Kidney tubule cell (primary cell): ENCODE results near the gene COL13A1.

Source experiments
- DNase-seq: peaks from one replicate; pipeline ENCODE4 v3.0.0-alpha.2; 2018; ENCODE audit warnings: low spot score

Gene COL13A1

DNA sequence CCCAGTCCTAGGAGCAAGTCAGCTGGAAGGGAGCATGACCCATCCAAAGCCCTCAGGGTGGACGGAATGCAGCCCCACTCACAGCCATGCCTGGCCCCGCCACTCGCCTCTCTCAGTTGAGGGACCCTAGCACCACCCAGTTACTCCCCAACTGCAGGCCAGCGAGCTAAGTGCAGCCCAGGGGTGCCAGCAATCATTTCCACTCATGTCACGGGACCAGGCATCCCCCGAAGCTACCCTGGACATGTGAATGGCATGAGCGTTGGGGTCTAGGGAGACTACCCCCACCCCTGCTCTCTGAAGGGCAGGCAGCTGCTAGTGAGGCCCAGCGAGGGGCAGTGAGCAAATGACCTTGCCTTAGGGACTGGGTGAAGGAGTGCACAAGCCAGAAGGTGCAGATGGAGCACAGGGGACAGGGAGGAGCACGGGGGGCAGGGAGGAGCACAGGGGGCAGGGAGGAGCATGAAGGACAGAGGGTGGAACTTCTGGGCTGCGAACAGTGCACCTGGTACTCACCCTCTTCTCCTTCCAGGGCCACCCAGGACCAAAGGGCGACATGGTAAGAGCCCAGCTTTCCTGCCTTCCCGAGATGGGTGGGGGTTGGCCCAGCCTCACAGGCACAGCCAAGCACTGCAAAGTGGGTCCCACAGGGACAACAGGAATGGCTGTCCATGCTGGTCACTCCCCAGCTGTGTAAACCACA is 87.3 kb downstream of the COL13A1 start:
- DNase-seq: no peak

DNA sequence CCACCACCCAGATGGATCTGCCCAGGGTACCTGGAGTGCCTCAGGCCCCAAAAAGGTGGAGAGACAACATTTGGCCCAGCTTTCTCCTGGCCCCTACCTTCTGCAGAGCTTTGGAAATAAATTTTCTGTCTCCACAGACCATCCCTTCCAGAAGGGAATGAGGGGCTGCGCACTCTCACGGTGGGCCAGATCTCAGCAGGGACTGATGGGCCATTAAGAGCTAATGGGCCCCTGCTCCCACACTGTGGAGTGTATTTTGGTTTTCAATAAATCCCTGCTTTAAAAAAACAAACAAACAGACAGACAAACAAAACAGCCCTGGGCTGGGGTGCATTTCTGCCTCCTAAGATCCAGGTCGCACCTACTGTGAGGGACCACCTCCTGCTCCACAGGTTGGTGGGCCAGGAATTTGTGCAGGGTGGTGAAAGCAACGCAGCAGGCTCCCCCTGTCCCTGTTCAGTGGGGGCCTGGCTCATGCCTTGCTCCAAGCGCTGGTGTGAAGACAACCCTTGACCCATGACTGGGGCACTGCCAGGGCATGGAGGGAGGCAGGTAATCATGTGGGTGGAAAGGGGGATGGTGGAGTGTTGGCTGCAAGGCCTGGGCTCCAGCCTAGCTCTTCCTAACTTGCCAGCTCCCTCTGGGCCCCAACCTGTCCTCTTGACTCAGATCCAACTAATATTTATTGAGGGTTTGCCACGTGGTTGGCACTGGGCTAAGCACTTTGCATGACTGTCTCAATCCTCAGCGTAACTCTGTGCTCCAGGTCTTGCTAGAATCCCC is 88.5 kb downstream of the COL13A1 start:
- DNase-seq: no peak

DNA sequence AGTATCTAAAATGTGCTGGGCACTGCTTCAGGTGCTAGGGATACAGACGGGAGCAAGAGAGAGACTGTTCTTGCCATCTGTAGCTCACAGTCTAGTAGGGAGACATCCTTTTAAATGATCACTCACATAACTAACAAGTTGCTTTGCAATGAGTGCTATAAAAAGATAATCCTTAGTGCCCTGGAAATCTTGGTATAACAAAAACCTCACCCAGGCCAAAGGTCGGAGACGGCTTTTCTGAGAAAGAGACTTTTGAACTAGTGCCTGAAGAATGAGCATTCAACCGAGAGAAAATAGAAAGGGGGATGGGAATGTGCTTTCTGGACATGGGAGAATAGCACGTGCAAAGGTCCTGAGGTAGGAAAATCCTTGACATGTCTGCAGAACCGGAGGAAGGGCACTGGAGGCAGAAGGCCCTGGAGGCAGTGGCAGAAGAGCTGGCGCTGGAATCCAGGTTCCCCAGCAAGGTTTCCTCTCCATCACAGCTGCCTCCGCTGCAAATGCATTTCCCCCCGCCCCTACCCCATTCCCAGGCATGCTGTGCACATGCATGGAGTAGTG is 89.4 kb downstream of the COL13A1 start:
- DNase-seq: no peak

DNA sequence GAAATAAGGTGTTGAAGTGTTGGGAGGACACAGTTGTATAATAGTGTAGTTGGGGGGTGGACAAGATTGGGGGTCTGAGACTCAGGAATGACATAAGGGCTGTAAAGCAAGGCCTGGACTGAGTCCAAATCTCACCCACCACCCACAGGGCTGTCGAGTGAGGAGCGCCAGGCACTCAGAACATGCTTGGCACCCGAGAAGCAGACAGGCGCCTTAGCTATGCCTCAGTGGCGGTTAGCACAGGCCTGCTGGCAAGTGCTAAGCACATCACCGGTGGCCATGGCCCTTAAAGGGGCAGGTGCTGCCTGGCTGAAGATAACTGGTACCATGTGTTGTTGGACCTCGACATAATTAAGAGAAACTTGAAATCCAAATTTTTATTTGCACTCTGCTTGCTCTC is 90.7 kb downstream of the COL13A1 start:
- no peak for DNase-seq

DNA sequence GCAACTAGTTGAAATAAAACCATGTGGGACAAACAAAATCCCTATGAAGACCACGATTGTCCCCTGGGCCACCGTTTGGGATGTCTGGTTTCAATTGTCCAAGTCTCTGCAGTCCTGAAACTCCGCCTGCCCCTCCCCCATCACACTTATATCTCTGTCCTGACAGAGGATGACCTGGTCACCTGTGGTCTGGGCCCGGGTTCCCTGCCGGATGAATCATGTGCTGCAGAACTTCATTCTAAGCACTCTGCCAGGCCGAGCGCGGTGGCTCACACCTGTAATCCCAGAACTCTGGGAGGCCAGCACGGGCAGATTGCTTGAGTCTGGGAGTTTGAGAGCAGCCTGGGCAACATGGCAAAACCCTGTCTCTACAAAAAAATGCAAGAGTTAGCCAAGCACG is 91.1 kb downstream of the COL13A1 start:
- no peak for DNase-seq

DNA sequence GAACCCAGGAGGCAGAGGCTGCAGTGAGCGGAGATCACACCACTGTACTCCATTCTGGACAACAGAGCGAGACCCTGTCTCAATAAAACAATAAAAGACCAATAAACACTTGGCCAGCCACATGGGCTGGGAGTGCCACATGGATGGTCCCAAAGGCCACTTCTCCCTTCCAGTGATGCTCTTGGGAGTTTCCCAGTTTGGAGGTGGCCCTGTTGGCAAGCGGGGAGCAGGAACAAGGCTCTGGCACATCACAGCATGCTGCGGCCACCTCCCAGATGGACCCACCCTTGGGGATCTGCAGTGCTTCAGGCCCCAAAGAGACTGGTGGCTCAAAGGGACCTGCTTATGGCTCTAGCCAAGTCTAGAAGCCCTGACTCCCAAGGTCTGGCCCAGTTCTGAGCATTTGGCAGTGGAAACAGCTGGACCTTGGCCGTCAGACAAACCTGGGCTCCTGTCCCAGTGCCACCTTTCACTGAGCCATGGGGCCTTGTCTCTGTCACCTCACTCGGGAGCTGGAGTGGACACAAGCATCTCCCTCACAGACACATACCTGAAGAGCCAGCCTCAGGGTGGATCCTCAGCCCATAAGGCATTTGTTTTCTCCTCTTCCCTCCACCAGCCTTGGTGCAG is 91.7 kb downstream of the COL13A1 start:
- DNase-seq: no peak

DNA sequence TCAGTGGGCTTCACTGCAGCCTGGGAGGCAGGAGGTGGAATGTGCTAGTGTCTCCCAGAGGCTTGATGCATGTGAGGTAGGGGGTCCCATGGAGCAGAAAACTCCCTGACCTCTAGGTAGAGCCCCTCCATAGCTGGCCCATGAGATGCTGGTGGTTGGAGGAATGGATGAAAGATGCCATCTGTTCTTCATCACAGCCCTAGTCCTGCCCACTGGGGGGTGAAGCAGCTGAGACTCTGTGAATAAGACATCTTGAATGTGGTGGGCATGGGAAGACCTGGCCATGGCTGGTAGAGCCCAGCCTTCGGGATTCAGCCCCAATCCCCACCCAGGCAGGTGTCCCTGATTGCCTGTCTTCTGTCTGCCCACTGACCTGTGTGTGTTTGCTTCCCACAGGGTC is 92.5 kb downstream of the COL13A1 start:
- DNase-seq: no peak

DNA sequence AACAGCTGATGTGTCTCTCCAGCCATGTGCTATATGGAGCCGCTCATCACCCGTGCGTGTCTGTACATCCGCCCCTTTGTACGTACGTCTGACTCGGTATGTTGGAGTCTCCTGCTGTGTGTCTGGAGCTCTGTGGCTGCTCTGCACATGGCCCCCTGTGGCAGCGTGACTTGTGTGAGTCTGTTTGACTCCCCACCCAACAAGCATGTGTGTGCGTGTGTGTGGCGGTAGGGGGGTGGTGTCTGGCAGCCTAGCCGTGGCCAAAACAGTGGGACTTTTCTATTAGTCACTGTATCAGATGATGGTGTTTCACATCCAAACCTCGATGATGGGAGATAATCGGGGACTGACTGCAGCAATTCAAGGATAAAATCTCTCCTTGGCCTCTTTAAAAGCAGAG is 94.1 kb downstream of the COL13A1 start:
- DNase-seq: no peak

DNA sequence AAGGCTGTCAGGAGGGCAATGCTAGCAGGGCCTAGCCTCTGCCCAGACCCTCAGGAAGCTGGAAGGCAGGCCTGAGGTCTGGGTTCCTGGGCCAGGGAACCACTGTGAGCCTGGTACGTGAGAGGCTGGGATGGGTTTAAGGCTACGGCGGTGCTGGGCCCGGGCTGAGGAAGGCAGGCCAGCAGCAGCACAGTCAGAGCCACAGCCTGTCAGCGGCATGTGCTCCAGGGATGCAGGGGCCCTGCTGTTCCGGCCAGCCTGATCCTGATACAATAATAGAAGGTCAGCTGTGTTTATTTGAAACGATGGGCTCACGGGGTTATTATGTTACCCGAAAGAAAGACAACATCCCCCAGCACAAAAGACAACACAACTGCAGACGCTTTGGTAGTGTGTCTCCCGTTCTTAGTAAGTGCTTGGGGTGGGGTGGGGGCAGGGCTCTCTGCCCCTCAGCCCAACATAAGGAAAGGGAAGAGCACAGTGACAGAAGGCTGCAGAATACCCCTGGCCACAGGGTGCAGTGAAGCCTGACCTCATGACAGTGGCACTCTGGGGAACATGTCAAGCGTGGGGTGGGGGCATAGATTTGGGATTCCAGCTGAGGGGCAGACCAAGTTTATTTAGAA is 95.0 kb downstream of the COL13A1 start:
- no peak for DNase-seq

DNA sequence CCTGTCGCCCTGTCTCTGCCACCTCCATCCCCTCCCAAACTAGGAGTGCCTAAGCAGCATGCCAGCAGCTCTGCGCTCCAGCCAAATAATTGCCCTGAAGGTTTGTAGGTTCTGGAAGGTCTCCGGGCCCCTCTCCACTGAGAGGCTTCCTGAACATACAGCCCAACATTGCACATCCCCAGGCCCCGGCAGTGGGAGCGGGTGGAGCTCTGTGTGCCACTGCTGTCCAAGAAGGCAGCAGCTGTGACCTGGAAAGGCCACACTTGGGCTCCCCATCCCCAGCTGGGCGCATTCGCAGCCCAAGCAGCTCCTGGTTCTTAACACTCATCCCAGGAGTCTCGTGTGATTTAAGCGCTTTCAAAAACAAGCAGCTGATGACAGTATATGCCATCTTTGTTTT is 95.7 kb downstream of the COL13A1 start:
- no peak for DNase-seq

DNA sequence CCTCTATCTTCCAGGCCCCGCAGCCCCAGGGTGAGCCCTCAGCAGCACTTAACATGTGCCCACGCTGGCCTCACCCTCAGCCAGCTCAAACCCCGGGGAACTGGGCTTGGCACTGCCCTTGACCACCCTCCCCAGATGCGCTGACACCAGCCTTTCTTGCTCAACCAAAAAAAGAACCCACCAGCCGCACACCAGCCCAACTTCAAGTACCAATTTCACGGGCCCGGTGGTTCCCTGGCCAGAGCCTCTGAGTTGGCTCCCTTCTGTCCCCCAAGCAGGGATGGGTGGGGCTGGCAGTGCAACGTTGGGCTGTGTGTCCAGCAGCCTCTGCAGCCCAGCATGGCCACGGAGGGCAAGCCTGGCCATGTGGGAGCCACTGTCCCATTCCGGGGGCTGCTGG is 96.3 kb downstream of the COL13A1 start:
- DNase-seq: no peak

DNA sequence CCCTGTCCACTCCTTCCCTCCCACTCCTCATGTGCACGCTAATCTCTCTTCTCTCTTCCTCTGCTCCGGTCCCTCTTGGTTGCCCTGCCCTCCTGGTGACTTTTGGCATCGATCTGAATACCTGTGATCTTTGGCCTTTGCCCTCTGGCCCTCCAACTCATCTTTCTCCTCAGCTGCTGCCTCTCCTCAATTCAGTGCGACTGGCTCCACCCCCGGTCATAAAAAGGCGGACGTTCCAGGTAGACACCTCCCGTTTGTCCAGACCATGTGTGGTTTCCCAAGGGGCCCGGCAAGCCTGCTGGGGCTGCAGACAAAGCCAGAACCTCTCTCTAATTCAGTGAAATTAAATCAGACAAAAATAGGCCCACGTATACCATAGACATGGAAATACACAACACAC is 96.8 kb downstream of the COL13A1 start:
- no peak for DNase-seq

DNA sequence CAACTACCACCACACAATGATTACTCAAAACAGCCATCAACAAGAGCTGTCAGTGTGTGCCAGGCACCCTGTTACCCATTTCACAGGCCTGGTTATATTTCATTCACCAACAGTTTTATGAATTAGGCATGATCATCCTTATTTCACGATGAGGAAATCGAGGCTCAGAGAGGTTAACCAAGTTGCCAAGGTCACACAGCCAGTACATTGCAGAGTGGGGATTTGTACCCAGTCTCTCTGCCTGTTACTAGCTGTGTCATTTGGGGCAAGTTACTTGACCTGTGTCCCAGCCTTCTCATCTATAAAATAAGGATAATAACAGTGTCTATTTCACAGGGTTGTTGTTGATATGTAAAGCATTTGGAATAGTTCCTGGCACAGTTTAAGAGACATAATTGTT is 97.2 kb downstream of the COL13A1 start:
- no peak for DNase-seq

DNA sequence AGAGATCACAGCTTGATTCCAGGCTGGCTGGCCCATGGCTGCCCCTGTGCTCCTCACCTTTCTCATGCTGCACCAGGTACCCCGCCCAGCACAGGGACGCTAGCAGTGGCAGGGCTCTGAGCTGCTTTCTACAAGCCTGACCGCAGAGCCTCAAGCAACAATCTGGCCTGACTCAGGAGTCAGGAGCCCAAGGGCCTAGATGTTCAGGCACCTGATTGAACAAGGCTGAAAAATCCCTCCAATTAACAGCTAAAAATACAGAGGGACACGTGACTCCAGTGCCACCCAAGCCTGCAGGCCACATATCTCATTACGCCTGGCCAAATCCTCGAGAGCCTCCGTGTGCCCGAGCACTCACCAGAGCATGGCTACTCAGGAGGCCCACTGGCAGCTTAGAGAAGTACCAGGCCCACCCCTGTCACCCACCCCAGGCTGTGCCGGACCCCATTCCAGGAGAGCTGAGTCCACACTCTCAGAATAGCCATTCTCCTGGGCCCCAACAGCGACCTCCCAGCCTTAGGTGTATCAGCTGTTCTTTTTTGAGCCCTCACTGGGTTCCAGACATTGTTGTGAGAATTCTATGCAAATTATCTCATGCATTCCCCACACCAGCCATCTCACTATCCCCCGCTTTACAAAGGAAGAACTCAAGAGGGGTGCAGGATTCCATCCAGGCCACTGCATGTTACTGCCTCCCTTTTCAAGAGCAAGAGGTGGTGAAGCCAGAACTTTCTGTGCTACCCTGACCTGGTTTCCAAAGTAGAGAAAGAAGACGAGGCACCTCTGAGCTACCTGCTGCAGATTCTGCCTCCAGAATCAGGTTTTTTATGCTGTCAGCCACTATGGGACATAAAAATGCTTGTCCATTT is 98.3 kb downstream of the COL13A1 start:
- no peak for DNase-seq

DNA sequence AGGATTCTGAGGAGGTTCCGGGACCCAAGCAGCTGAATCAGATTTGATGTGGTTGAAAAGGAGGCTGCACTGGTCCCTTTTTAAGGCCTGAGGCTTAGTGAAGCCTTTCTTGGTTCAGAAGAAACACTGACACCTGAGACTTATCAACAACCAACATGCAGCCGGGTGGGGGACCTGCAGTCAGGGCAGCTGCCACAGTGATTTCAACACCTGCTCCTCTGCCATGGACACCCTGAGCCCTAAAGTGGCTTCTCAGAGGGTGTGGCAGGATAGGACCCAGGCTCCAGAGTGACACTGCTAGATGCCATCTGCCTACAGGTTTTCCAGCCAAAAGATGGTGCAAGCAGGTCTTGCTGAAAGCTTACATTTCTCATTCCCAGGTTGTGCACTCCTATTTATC is 99.3 kb downstream of the COL13A1 start:
- DNase-seq: no peak

DNA sequence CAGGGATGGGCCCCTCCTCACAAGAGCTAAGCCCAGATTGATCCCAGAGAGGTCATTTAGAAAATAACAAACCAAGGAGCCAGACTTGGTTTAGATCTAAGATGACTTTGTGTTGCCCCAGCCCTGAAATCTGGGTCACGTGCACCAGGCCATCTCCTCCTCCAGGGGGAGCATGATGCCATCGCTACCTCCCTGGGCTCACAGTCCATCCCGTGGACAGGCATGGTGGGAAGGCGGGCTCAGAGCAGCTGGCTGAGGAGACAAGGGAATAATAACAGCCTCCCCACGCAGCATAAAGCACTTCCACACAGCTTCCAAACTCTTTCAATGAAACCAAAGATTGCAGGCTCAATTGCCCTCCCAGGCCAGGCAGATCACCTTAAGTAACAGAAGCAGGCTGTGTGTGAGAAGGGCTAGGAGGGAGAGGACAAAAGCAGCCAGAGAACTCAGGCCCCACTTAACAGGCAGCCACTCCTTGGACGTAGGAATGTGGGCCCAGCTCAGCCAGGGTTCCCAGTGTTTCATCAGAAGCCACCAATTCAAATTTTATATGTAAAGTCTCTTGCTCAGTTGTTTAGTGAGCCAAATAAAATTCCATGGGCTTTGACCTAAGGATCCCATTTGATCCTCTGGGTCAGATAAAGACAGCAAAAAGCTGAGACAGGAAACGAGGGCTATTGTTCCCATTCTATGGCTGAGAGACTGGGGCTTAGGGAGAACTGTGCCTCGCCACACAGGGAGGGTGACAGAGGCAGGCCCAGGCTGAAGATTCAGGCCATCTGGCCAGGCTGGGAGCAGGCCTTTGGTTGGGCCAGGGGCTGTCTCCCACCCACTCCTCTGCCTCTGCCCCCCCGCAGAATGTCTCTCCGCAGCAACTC is 100.2 kb downstream of the COL13A1 start:
- peak; percentile 49 for DNase-seq

DNA sequence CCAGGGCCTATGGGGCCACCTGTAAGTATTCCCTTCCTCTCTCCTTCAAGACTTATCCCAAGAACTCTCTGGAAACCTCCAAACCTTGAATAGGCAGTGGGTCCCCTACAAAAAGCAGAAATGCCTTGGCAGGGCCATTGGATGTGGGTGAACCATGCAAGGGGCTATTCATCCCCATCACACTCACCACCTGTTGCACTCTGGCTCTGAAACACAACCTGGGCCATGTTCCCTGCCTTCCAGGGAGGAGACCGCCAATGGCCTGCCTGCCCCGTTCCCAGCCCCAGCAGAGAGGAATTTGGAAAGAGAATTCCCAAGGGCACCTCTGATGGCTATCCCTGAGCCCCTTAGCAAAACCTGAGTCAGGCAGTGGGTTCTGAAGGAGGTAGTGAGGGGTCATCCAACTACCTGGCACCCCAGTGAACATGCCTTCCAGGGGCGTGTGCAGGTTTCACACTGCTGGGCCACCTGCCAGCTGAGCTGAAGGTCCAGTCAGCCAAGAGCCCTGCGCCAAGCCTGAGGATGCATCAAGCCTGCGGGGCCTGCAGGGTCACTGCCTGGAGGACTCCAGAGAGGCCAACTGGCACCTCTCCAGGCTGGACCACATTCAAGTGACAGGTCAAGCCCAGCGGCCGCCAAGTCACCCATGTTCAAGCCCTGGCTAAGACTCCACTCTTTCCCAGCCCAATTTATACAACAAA is 101.3 kb downstream of the COL13A1 start:
- no peak for DNase-seq

DNA sequence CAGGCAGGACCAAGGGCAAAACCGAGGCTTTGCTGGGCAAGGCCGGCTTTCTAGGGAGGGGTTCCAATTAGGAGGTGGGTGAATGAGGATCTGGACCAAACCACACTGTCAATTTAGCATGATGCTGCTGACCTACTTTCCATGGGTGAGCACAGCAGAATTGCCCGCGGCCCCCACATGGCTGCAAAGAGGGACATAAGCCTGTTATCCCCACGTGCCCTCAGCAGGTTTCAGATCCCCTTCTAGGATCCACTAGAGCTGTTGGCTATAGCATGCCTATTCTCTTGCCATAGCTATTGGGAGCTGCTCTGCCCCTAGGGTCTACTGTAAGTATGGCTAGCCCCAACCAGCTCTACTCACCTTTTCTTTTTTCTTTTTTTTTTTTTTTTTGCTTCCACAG is 102.8 kb downstream of the COL13A1 start:
- no peak for DNase-seq

DNA sequence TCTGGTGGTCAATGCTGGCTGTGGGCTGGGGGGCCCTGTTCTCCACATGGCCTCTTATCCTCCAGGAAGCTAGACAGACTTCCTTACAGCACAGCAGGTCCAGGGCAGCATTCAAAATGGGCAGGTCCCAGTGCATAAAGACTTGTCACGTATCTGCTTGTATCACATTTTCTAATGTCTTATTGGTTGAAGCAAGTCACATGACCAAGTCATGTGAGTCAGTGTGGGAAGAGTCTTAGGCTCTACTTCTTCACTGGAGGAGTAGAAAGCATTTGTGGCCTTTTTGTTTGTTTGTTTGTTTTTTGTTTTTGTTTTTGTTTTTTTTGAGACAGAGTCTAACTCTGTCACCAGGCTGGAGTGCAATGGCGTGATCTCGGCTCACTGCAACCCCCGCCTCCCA is 104.7 kb downstream of the COL13A1 start:
- DNase-seq: no peak

DNA sequence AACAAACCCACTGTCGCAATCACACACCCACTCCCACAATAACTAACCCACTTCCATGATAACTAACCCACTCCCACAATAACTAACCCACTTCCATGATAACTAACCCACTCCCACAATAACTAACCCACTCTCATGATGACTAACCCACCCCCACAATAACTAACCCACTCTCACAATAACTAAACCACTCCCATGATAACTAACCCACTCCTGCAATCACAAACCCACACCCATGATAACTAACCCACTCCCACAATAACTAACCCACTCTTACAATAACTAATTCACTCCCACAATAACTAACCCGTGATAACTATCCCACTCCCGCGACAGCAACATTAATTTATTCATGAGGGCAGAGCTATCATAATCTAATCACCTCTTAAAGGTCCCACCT is 105.8 kb downstream of the COL13A1 start:
- no peak for DNase-seq
